Stomach (tissue), 19 donors: ENCODE data around the gene EIF3B. TPM values are rescaled to one million over a fixed set of nuclear protein-coding genes. Genes with fewer than 3 reads are reported as not detected.
A peak's percentile ranks its signal among the peaks of the same experiment; 100 is the strongest.
"Not testable (repeated sequence)": the region's sequence is repeated elsewhere in the genome, so short reads cannot be mapped to it uniquely, and the experiment has no call there.

Experiments
- DNase-seq, 2 donors: peaks; one replicate each; pipeline versions ENCODE4 v3.0.0 to v3.0.0-alpha.2; 2013 to 2019
- H3K27ac ChIP-seq, 5 donors: fragments of 200-600 bp in 4 of 5; sonication (generic) in 4 of 5; one replicate each; pipeline ENCODE4 v1.5.1; 2013 to 2019; ENCODE audit warnings: mild to moderate bottlenecking in 1 of 5, moderate library complexity in 1 of 5
- H3K27me3 ChIP-seq, 3 donors: fragments of 200-600 bp; sonication (generic); one replicate each; pipeline ENCODE4 v1.5.1; 2017 to 2019; ENCODE audit warnings: mixed run types in 1 of 3
- H3K36me3 ChIP-seq, 4 donors: fragments of 200-600 bp; sonication (generic); 1 replicate in 3 of 4; 2 replicates in 1 of 4; pipeline ENCODE4 v1.5.1; 2016 to 2019
- H3K4me1 ChIP-seq, 4 donors: fragments of 200-600 bp; sonication (generic); one replicate each; pipeline ENCODE4 v1.5.1; 2016 to 2019
- H3K4me3 ChIP-seq, 4 donors: fragments of 200-600 bp; sonication (generic) in 3 of 4; one replicate each; pipeline ENCODE4 v1.5.1; 2016 to 2019; ENCODE audit warnings: mild to moderate bottlenecking in 1 of 4
- H3K9me3 ChIP-seq, 4 donors: fragments of 200-600 bp; sonication (generic); one replicate each; pipeline ENCODE4 v1.5.1; 2016 to 2019
- EP300 ChIP-seq: sonication (generic); formaldehyde crosslinking; IDR thresholded peaks from one replicate; pipeline ENCODE4 v1.6.1; 2017; ENCODE audit warnings: antibody characterized with exemption
- POLR2A ChIP-seq, 4 donors: fragments of 450-650 bp; IDR thresholded peaks; one replicate each; pipeline ENCODE4 v1.6.1; 2016; ENCODE audit warnings: antibody characterized with exemption in 4 of 4, control low read depth in 2 of 4, mild to moderate bottlenecking in 1 of 4, moderate library complexity in 1 of 4
- POLR2AphosphoS5 ChIP-seq, 3 donors: sonication (generic); formaldehyde crosslinking; IDR thresholded peaks; one replicate each; pipeline ENCODE4 v1.6.1; 2016; ENCODE audit warnings: antibody characterized with exemption in 3 of 3
- WGBS, 5 donors: extraction: QIAGEN DNeasy Blood & Tissue Kit in 3 of 5; methylation state at CpG; one replicate each; pipeline versions ENCODE4 v1.1.5 to v1.1.7; 2013 to 2018; 5-methylcytosine and 5-hydroxymethylcytosine counted together
- intact Hi-C: fragments of 100-400 bp; cut with DNase I; formaldehyde crosslinking; loops from one replicate; pipeline ENCODE4 v1.15.1; 2023; ENCODE audit warnings: low total_unique reads
- long read RNA-seq, 10 donors: transcript quantifications; one replicate each; lab custom pipeline, GENCODE V29; 2026
- polyA plus RNA-seq, 3 donors: library from polyadenylated mRNA; stranded (reverse); fragments of 200-250 nt; gene quantifications; one replicate each; pipeline ENCODE4 v1.2.3, GENCODE V29; 2013
- total RNA-seq, 5 donors: library from RNA; depleted of rRNA; stranded (reverse); fragments of >200 nt; gene quantifications; one replicate each; pipeline versions ENCODE4 v1.1.0 to v1.2.3, GENCODE V29; 2014 to 2016
- TF ChIP-seq, protein P1 (sequence below), 7 experiments: fragments of 450-650 bp in 4 of 7; fragments of 200-600 bp in 3 of 7; sonication (generic) in 3 of 7; IDR thresholded peaks; one replicate each; pipeline ENCODE4 v1.5.1; 2016 to 2019; ENCODE audit warnings: antibody characterized with exemption in 7 of 7, control low read depth in 2 of 7, mild to moderate bottlenecking in 1 of 7
- donor health status: healthy with polysubstance abuse.
- donor health status: Bipolar disorder and iron deficiency.
- donor health status: healthy.

The EIF3B gene
- total RNA-seq = 100 to 1,000 TPM; 115 to 373 (median 150) TPM
- polyA plus RNA-seq = 10 to 100 TPM; 64.8 to 90.1 (median 88.3) TPM
- long read RNA-seq, donor 1, partial matches to known transcripts = 0 of 3 reads
- long read RNA-seq, donor 1, other reads (novel, unspliced or antisense) = 0 of 3 reads
- long read RNA-seq, donor 2, transcript EIF3B-202 (19 exons, 2,966 nt) = minor isoform, 6 of 16 reads
- long read RNA-seq, donor 2, transcript EIF3B-201 (19 exons, 3,055 nt) = major isoform, 9 of 16 reads
- long read RNA-seq, donor 2, partial matches to known transcripts = 0 of 16 reads
- long read RNA-seq, donor 2, other reads (novel, unspliced or antisense) = 0 of 16 reads
- long read RNA-seq, donor 3, transcript EIF3B-201 (19 exons, 3,055 nt) = major isoform, 5 of 5 reads
- long read RNA-seq, donor 3, partial matches to known transcripts = 0 of 5 reads
- long read RNA-seq, donor 3, other reads (novel, unspliced or antisense) = 0 of 5 reads
- long read RNA-seq, donor 4, partial matches to known transcripts = 0 of 2 reads
- long read RNA-seq, donor 4, other reads (novel, unspliced or antisense) = 0 of 2 reads
- long read RNA-seq, donor 5, transcript EIF3B-202 (19 exons, 2,966 nt) = major isoform, 7 of 17 reads
- long read RNA-seq, donor 5, partial matches to known transcripts = 5 of 17 reads
- long read RNA-seq, donor 5, other reads (novel, unspliced or antisense) = 0 of 17 reads
- long read RNA-seq, donor 6, transcript EIF3B-202 (19 exons, 2,966 nt) = minor isoform, 9 of 30 reads
- long read RNA-seq, donor 6, transcript EIF3B-201 (19 exons, 3,055 nt) = major isoform, 15 of 30 reads
- long read RNA-seq, donor 6, partial matches to known transcripts = 0 of 30 reads
- long read RNA-seq, donor 6, other reads (novel, unspliced or antisense) = 0 of 30 reads
- long read RNA-seq, donor 7, transcript EIF3B-201 (19 exons, 3,055 nt) = major isoform, 6 of 13 reads
- long read RNA-seq, donor 7, transcript EIF3B-202 (19 exons, 2,966 nt) = major isoform, 6 of 13 reads
- long read RNA-seq, donor 7, partial matches to known transcripts = 0 of 13 reads
- long read RNA-seq, donor 7, other reads (novel, unspliced or antisense) = 0 of 13 reads
- long read RNA-seq, donor 8, transcript EIF3B-202 (19 exons, 2,966 nt) = major isoform, 5 of 10 reads
- long read RNA-seq, donor 8, transcript EIF3B-201 (19 exons, 3,055 nt) = major isoform, 5 of 10 reads
- long read RNA-seq, donor 8, partial matches to known transcripts = 0 of 10 reads
- long read RNA-seq, donor 8, other reads (novel, unspliced or antisense) = 0 of 10 reads
- long read RNA-seq, donor 9, partial matches to known transcripts = 0 of 6 reads
- long read RNA-seq, donor 9, other reads (novel, unspliced or antisense) = 0 of 6 reads
- long read RNA-seq, donor 10, partial matches to known transcripts = 0 of 2 reads
- long read RNA-seq, donor 10, other reads (novel, unspliced or antisense) = 0 of 2 reads

DNA sequence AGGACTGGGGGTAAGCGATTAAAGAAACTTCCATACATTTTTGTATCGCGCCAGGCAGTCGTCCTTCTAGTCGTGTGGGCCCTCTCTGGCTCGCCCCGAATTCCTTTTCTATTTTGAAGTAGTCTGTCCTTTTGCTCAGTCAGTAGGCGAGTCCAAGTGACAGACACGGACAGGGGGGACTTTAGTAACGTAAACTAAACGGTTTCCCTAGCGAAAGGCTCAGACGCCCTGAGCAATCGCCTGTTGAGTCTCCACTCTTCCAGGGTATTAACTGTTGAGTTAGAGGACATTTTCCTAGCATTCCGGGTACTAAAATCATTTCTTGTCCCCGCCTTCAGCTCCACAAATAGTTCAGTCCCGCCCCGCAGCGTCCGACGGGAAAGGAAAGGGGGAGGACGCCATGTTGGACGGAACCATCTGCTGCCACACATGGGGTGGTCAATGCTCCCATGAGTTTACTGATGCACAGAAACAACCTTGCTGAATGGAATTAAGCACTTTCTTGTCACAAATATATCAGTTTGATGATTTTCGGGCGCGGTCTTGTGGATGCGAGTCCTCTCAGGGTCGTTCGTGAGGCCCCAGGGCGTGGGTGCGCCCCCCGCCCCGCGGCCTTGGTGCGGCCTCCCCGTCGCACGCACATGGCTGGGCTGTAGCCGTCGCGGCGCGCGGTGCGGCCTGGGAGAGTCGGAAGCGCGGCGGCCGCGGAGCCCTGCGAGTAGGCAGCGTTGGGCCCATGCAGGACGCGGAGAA, at the start of gene EIF3B:
TSS of gene EIF3B (plus strand) at position 642 of the 753 bp plus-strand sequence. CDS start at position 737, 95 bp downstream.
- peak; percentile 90 to 97 for DNase-seq
- intact Hi-C loops = no loop called here
- H3K27me3 ChIP-seq = no peaks in the 10 kb centered on the region
- peaks cover 33 to 54% (median 49%) of the 10 kb centered on the region in 4 donors for H3K4me1 ChIP-seq
- TF ChIP-seq, protein P1, sequence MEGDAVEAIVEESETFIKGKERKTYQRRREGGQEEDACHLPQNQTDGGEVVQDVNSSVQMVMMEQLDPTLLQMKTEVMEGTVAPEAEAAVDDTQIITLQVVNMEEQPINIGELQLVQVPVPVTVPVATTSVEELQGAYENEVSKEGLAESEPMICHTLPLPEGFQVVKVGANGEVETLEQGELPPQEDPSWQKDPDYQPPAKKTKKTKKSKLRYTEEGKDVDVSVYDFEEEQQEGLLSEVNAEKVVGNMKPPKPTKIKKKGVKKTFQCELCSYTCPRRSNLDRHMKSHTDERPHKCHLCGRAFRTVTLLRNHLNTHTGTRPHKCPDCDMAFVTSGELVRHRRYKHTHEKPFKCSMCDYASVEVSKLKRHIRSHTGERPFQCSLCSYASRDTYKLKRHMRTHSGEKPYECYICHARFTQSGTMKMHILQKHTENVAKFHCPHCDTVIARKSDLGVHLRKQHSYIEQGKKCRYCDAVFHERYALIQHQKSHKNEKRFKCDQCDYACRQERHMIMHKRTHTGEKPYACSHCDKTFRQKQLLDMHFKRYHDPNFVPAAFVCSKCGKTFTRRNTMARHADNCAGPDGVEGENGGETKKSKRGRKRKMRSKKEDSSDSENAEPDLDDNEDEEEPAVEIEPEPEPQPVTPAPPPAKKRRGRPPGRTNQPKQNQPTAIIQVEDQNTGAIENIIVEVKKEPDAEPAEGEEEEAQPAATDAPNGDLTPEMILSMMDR (IDR thresholded peaks at IDR 0.05) = peak in 1 of 7 experiments; percentile 24
- TF ChIP-seq POLR2A (IDR thresholded peaks at IDR 0.05) (no peak), POLR2AphosphoS5 (IDR thresholded peaks at IDR 0.05) (peak; percentile 89 to 95 (median 91))
- peaks cover 0 to 20% (median 15%) of the 10 kb centered on the region in 4 donors for H3K36me3 ChIP-seq
- H3K27ac ChIP-seq = peak within 1 kb of the TSS; percentile 94 to 100 (median 97)
- peak within 1 kb of the TSS; percentile 88 to 100 (median 100) for H3K4me3 ChIP-seq
- H3K9me3 ChIP-seq = no peaks in the 10 kb centered on the region
- 0 to 1% (median 0%) methylated on average over 39 to 55 of the region's 55 CpGs for WGBS, 5 donors

DNA sequence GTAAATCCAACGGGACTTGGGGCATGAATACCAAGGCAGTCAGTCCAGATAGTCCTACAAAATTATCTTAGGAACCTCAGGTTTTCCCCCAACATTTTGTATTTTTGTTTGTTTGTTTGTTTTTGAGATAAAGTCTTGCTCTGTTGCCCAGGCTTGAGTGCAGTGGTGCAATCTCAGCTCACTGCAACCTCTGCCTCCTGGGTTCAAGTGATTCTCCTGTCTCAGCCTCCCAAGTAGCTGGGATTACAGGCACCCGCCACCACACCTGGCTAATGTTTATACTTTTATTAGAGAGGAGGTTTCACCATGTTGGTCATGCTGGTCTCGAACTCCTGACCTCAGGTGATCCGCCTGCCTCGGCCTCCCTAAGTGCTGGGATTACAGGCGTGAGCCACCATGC, 49.4 kb upstream of the EIF3B start:
- WGBS, 5 donors = 85 to 90% (median 87%) methylated on average over 6 of the region's 6 CpGs
- intact Hi-C loops, H3K27ac ChIP-seq, H3K27me3 ChIP-seq, DNase-seq, H3K4me3 ChIP-seq, H3K9me3 ChIP-seq: not testable (repeated sequence)
- peaks cover 0 to 15% (median 8%) of the 10 kb centered on the region in 4 donors for H3K4me1 ChIP-seq
- H3K36me3 ChIP-seq = peaks cover 0 to 13% (median 7%) of the 10 kb centered on the region in 4 donors

DNA sequence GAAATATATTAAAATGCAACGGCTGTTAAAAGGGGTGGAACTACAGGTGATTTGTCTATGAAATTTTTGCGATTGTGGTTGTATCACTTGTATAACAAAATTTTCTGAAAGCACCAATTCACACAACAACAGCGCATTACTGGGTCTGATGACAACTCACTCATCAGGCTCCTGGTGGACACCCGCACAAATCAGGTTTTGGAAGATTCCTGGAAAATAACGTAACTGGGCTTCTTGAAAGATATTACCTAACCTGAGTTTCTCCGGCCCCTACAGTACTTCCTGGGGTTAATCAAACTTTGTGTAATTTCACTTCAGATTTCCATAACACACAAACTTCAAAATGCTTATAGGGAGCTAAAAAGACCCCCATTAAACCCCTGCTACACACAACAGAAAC, 47.9 kb upstream of the EIF3B start:
- H3K27ac ChIP-seq = no peak overlapping the region
- peaks cover 0 to 13% (median 7%) of the 10 kb centered on the region in 4 donors for H3K36me3 ChIP-seq
- TF ChIP-seq, protein P1 (IDR thresholded peaks at IDR 0.05) = no peak
- TF ChIP-seq POLR2AphosphoS5 (IDR thresholded peaks at IDR 0.05) (no peak), POLR2A (IDR thresholded peaks at IDR 0.05) (no peak), EP300 (no peak)
- intact Hi-C loops = no loop called here
- 91 to 95% (median 93%) methylated on average over 6 of the region's 6 CpGs for WGBS, 5 donors
- no peak for DNase-seq
- no peak overlapping the region for H3K4me3 ChIP-seq
- H3K9me3 ChIP-seq = no peaks in the 10 kb centered on the region
- peaks cover 0 to 15% (median 8%) of the 10 kb centered on the region in 4 donors for H3K4me1 ChIP-seq
- H3K27me3 ChIP-seq = no peaks in the 10 kb centered on the region

DNA sequence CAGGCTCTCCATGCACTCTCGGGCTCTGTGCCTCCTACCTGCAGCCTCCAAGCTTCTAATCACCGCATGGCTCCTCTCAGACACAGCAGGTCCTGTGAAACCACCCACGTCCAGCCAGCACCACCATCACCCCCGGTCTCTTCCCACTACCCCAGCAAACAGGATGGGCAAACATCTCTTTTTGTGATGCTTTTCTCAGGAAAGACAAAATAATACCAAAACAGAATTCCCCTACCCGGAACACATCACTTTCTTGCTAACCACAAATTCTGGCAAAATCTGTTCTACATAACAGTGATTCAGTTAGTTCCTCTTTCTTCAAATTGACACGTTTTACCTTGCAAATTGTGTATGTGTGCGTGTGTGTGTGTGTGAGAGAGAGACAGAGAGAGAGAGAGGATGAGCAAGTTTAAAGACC, 46.9 kb upstream of the EIF3B start:
- TF ChIP-seq, protein P1 (IDR thresholded peaks at IDR 0.05) = no peak
- TF ChIP-seq EP300 = no peak
- no peak for TF ChIP-seq POLR2A (IDR thresholded peaks at IDR 0.05)
- TF ChIP-seq POLR2AphosphoS5 (IDR thresholded peaks at IDR 0.05) = no peak
- no peaks in the 10 kb centered on the region for H3K27me3 ChIP-seq
- H3K9me3 ChIP-seq = no peaks in the 10 kb centered on the region
- 73 to 86% (median 83%) methylated on average over 7 of the region's 7 CpGs for WGBS, 5 donors
- intact Hi-C loops = no loop called here
- H3K36me3 ChIP-seq = peaks cover 0 to 13% (median 7%) of the 10 kb centered on the region in 4 donors
- no peak overlapping the region for H3K27ac ChIP-seq
- H3K4me3 ChIP-seq = no peak overlapping the region
- no peak for DNase-seq
- peaks cover 0 to 24% (median 12%) of the 10 kb centered on the region in 4 donors for H3K4me1 ChIP-seq
